H1 (cell line): ENCODE results near the gene UBAP1. TPM values are rescaled to one million over a fixed set of nuclear protein-coding genes. Genes with fewer than 3 reads are reported as not detected.

Experiments used
- GABPA ChIP-seq: IDR thresholded peaks from 2 replicates; pipeline ENCODE4 v1.6.1; 2011; ENCODE audit warnings: mild to moderate bottlenecking, low read length, moderate library complexity, borderline replicate concordance; ENCODE audit not compliant: insufficient read depth
- SIRT6 ChIP-seq: IDR thresholded peaks from one replicate; pipeline ENCODE4 v1.7.1; 2012; ENCODE audit warnings: low read length, inconsistent platforms
- TEAD4 ChIP-seq: IDR thresholded peaks from 2 replicates; pipeline ENCODE4 v1.6.1; 2012; ENCODE audit warnings: low read depth, low read length, inconsistent platforms, mixed read lengths
- polyA plus RNA-seq, 7 experiments: library from polyadenylated mRNA; depleted of rRNA in 3 of 7; stranded (reverse) in 5 of 7; unstranded in 2 of 7; fragments of >200 nt in 5 of 7; fragments of 200-250 nt in 2 of 7; gene quantifications; 1 replicate in 5 of 7; 2 replicates in 1 of 7; 4 replicates in 1 of 7; pipeline versions ENCODE4 v1.2.1 to v1.2.3, GENCODE V29; 2011 to 2013; ENCODE audit warnings: missing spikeins in 2 of 7, mixed read lengths in 2 of 7
- total RNA-seq: library from RNA; stranded (reverse); fragmentation: NEBNext Ultra II Directional; extraction: Animal tissue kit (Norgen Biotek cat#: 25700); gene quantifications from 2 replicates; pipeline ENCODE4 v1.2.1, GENCODE V29; 2021

UBAP1 gene
- total and polyA plus RNA-seq, 2 of the 8 experiments (the other 6 are each of a cell fraction or from before 2014, with no cell fraction given), result 31.3 to 31.4 TPM

DNA sequence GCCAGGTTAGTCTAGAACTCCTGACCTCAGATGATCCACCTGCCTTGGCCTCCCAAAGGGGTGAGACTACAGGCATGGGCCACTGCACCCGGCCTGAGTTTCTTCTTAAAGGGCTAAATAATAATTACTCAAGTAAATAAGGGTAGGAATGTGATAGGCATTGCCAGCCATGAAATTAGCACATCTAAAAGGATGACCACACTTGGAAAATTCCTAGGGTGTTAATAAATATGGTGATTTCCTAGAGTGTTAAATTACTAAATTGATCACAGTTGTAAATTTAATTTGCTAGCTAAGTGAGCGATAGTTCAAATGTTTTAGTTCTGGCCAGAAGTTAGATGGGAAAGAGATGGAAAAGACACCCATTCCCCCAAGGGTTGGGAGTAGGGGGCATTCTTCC is 53.4 kb downstream of the UBAP1 start (continued):
- TF ChIP-seq SIRT6 (no peak), GABPA (no peak), TEAD4 (no peak)
